ENCODE measurements around the gene KLHL1.

KLHL1 gene

DNA sequence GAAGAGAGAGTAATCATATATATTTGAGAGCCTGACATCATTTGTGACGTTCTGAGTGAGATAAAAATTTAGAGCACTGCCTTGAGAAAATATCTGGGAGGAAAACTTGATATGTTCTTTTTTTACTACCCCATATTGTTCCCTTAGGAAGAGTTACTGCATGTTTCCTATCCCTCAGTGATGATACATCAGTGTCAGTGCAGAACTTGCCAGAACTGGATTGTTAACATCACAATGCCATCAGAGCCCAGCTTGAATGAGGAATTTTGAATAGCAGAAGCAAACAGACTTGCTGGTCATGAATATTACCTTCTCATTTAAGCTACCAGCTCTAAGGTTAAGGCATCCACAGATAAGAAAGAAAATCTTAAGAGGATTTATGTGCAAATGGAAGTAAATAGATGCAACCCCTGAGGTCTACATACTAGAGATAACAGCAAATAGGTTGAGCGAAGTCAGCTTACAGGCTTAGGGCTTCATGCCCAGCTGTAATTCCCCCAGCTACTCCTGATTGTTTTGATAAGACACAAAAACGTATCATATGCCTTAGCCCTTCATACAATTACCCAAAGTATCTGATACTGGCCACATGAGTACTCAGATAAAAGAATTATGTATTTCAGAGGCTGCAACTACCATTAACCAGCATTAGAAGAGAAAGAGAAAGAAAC, 314.3 kb downstream of the KLHL1 start:
- DNase-seq (ENCODE audit: low read depth in 2 of 2), result no peak
- TF ChIP-seq, protein P1, sequence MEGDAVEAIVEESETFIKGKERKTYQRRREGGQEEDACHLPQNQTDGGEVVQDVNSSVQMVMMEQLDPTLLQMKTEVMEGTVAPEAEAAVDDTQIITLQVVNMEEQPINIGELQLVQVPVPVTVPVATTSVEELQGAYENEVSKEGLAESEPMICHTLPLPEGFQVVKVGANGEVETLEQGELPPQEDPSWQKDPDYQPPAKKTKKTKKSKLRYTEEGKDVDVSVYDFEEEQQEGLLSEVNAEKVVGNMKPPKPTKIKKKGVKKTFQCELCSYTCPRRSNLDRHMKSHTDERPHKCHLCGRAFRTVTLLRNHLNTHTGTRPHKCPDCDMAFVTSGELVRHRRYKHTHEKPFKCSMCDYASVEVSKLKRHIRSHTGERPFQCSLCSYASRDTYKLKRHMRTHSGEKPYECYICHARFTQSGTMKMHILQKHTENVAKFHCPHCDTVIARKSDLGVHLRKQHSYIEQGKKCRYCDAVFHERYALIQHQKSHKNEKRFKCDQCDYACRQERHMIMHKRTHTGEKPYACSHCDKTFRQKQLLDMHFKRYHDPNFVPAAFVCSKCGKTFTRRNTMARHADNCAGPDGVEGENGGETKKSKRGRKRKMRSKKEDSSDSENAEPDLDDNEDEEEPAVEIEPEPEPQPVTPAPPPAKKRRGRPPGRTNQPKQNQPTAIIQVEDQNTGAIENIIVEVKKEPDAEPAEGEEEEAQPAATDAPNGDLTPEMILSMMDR (IDR thresholded peaks at IDR 0.05; ENCODE audit: low read depth, low read length), result no peak
- H3K4me3 ChIP-seq (replicated peaks in 1 of 2; ENCODE audit: low read depth in 2 of 2, low read length in 2 of 2), result no peak overlapping the region

DNA sequence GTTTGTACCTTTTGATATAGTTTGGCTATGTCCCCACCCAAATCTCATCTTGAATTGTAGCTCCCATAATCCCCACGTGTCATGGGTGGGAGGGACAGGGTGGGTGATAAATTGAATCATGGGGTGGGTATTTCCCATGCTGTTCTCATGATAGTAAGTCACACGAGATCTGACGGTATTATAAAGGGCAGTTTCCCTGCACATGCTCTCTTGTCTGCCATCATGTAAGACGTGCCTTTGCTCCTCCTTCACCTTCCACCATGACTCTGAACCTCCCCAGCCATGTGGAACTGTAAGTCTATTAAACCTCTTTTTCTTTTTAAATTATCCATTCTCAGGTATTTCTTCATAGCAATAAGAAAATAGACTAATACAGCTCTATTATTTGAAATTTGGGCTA, 331.3 kb downstream of the KLHL1 start:
- TF ChIP-seq, protein P1 (IDR thresholded peaks at IDR 0.05; ENCODE audit: low read depth, low read length), result no peak
- H3K4me3 ChIP-seq (replicated peaks in 1 of 2; ENCODE audit: low read depth in 2 of 2, low read length in 2 of 2), result no peak overlapping the region
- DNase-seq (ENCODE audit: low read depth in 2 of 2), result no peak

DNA sequence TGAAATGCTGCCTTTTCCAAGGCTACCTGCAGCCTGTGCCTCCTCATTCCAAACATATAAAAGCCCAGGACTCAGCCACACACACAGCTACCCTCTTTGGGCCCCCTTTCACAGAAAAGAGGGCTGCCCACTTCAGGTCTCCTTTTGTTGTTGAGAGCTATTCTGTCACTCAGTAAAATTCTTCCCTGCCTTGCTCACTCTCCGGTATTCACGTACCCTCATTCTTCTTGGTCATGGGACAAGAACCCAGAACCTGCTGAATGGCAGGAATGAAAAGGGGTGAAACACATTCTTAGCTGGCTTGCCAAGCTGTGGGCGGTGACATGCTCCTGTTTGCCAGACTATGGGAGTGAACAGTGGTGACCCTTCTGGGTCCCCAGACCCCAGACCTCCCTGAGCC, 338.6 kb downstream of the KLHL1 start:
- TF ChIP-seq, protein P1 (IDR thresholded peaks at IDR 0.05; ENCODE audit: low read depth, low read length), result no peak
- DNase-seq (ENCODE audit: low read depth in 2 of 2), result no peak
- H3K4me3 ChIP-seq (replicated peaks in 1 of 2; ENCODE audit: low read depth in 2 of 2, low read length in 2 of 2), result no peak overlapping the region

DNA sequence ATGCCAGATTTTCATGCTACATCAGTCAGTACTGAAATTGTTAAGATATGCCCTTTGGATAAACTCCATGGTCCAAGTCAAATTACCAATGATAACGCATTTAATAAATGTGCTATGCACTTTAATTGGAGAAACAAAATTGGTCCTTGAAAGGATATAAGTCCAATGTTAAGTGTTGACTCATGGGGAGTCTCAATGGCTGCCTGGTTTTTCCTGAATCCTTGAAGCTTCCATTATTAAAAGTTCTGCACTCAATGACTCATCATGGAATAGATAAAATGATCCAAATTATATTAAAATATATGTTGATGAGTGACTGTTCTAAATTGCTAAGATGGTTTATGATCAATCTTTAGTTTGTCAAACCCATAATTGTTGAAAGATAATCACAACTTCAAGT, 346.7 kb downstream of the KLHL1 start:
- TF ChIP-seq, protein P1 (IDR thresholded peaks at IDR 0.05; ENCODE audit: low read depth, low read length), result no peak
- no peak for DNase-seq (ENCODE audit: low read depth in 2 of 2)

DNA sequence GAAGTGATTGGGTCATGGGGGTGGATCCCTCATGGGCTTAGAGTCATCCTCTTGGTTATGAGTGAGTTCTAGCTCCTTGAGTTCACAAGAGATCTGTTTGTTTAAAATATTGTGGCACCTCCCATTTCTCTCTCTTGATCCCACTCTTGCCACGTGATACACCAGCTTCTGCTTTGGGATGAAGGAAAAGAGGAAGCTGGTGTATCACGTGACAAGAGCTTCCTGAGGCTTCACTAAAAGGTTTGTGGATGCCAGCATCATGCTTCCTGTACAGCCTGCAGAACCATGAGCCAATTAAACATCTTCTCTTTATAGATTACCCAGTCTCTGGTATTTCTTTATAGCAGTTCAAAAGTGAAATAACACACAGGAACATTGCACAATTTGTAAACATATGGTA, 353.2 kb downstream of the KLHL1 start:
- TF ChIP-seq, protein P1 (IDR thresholded peaks at IDR 0.05; ENCODE audit: low read depth, low read length), result no peak
- no peak for DNase-seq (ENCODE audit: low read depth in 2 of 2)
- H3K4me3 ChIP-seq (replicated peaks in 1 of 2; ENCODE audit: low read depth in 2 of 2, low read length in 2 of 2), result no peak overlapping the region

More for the DNA sequence above, 346.7 kb downstream of the KLHL1 start:
- H3K4me3 ChIP-seq (replicated peaks in 1 of 2; ENCODE audit: low read depth in 2 of 2, low read length in 2 of 2), result no peak overlapping the region

DNA sequence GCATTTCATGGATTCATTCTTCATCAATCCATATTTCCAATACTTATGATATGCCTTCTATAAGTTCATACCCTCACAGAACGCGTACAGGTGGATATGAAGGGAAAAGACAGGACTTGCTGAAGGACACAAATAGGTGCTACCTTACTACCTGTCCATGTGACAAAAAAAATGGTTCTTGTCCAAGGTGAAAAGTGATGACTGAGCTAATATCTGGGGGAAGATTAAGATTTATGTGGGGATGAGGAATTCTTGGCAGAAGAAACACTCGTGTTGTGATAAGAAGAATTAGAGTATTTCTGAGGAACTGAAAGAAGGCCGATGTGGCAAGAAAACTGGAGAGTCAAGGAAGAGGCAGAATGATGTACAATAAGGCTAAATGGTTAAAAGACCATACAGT, 357.0 kb downstream of the KLHL1 start:
- TF ChIP-seq, protein P1 (IDR thresholded peaks at IDR 0.05; ENCODE audit: low read depth, low read length), result no peak
- DNase-seq (ENCODE audit: low read depth in 2 of 2), result no peak
- H3K4me3 ChIP-seq (replicated peaks in 1 of 2; ENCODE audit: low read depth in 2 of 2, low read length in 2 of 2), result no peak overlapping the region
